Measurements from ENCODE around the gene NBAS. TPM values are rescaled to one million over a fixed set of nuclear protein-coding genes. Genes with fewer than 3 reads are reported as not detected.

Gene NBAS
- total RNA-seq, 1 donor from 2014 or later: 126 TPM

DNA sequence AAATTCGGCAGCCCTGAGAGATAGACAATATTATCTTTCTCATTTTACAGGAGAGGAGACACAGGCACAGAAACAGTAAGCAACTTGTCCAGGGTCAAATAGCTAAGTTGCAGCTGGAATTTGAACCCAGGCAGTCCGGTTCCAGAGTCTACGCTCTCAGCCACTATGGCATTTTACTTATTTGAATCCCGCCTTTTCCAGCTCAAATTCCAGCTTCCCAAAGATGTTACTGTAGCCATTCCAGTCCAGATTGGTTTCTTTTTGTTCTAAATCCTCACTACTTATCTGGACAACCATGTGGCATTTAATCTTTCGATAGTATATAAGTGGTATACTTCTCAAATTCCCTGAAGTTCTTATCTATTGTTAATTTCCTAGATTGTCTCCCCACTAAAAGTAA, 125.7 kb downstream of the NBAS start:
- H3K4me3 ChIP-seq (ENCODE audit: low read length in 3 of 3): no peak overlapping the region
- H3K9me3 ChIP-seq (ENCODE audit: control insufficient read depth in 3 of 3, low read length in 3 of 3): no peaks in the 10 kb centered on the region
- H3K4me1 ChIP-seq (ENCODE audit: control insufficient read depth in 3 of 3, insufficient read depth in 3 of 3, low read length in 3 of 3): no peaks in the 10 kb centered on the region
- no peak overlapping the region for H3K27ac ChIP-seq (ENCODE audit: low read depth, low read length)
- no peaks in the 10 kb centered on the region for H3K27me3 ChIP-seq (ENCODE audit: control insufficient read depth in 3 of 3, insufficient read depth in 3 of 3, low read length in 3 of 3)
- no peak overlapping the region for H3K9ac ChIP-seq (ENCODE audit: low read depth in 1 of 3, low read length in 3 of 3)
- no peaks in the 10 kb centered on the region for H3K36me3 ChIP-seq (ENCODE audit: control insufficient read depth in 3 of 3, insufficient read depth in 3 of 3, low read length in 3 of 3)

DNA sequence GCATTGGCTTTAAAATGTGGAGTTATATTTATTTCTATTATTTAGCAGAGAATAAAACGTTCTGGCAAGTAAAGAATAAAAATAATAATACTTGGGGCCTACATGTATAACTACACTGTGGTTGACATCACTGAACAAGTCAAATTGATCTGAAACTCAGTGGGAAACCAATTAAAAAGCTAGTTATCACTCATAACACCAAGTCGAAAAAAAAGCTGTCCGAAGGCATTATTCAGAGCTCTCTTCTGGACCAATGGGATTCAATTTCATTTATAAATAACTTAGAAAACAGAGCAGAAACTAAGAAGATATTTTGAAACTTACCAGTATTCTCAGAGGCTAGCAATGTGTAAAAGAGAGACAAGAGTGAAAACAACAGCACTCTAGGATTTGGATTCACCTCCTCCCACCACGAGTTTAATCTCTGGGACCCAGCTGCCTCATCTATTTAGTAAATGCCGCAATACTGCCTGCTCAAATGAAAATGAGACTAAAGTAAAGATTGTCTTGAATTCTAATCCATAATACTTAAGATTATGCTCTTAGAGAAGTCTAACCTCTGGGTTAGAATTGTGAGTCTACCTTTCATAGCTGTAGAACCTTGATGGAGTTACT, 128.4 kb downstream of the NBAS start:
- Histone ChIP-seq H3K9ac (ENCODE audit: low read depth in 1 of 3, low read length in 3 of 3) (no peak overlapping the region), H3K4me3 (ENCODE audit: low read length in 3 of 3) (no peak overlapping the region), H3K36me3 (ENCODE audit: control insufficient read depth in 3 of 3, insufficient read depth in 3 of 3, low read length in 3 of 3) (no peaks in the 10 kb centered on the region), H3K9me3 (ENCODE audit: control insufficient read depth in 3 of 3, low read length in 3 of 3) (no peaks in the 10 kb centered on the region), H3K27me3 (ENCODE audit: control insufficient read depth in 3 of 3, insufficient read depth in 3 of 3, low read length in 3 of 3) (no peaks in the 10 kb centered on the region), H3K27ac (ENCODE audit: low read depth, low read length) (no peak overlapping the region), H3K4me1 (ENCODE audit: control insufficient read depth in 3 of 3, insufficient read depth in 3 of 3, low read length in 3 of 3) (no peaks in the 10 kb centered on the region)

- Histone ChIP-seq H3K9ac (ENCODE audit: low read depth in 1 of 3, low read length in 3 of 3) (no peak overlapping the region), H3K27me3 (ENCODE audit: control insufficient read depth in 3 of 3, insufficient read depth in 3 of 3, low read length in 3 of 3) (no peaks in the 10 kb centered on the region), H3K27ac (ENCODE audit: low read depth, low read length) (no peak overlapping the region), H3K4me1 (ENCODE audit: control insufficient read depth in 3 of 3, insufficient read depth in 3 of 3, low read length in 3 of 3) (no peaks in the 10 kb centered on the region), H3K4me3 (ENCODE audit: low read length in 3 of 3) (no peak overlapping the region), H3K36me3 (ENCODE audit: control insufficient read depth in 3 of 3, insufficient read depth in 3 of 3, low read length in 3 of 3) (peaks cover 2 to 3% (median 2%) of the 10 kb centered on the region in 3 donors), H3K9me3 (ENCODE audit: control insufficient read depth in 3 of 3, low read length in 3 of 3) (no peaks in the 10 kb centered on the region)
These were observed 132.1 kb downstream of the NBAS start for GRCh38 chr2:15429032-15429431.

- Histone ChIP-seq H3K9ac (ENCODE audit: low read depth in 1 of 3, low read length in 3 of 3) (no peak overlapping the region), H3K27me3 (ENCODE audit: control insufficient read depth in 3 of 3, insufficient read depth in 3 of 3, low read length in 3 of 3) (no peaks in the 10 kb centered on the region), H3K9me3 (ENCODE audit: control insufficient read depth in 3 of 3, low read length in 3 of 3) (no peaks in the 10 kb centered on the region), H3K27ac (ENCODE audit: low read depth, low read length) (no peak overlapping the region), H3K4me1 (ENCODE audit: control insufficient read depth in 3 of 3, insufficient read depth in 3 of 3, low read length in 3 of 3) (no peaks in the 10 kb centered on the region), H3K4me3 (ENCODE audit: low read length in 3 of 3) (no peak overlapping the region), H3K36me3 (ENCODE audit: control insufficient read depth in 3 of 3, insufficient read depth in 3 of 3, low read length in 3 of 3) (peaks cover 3 to 11% (median 5%) of the 10 kb centered on the region in 3 donors)
These were observed 133.1 kb downstream of the NBAS start for GRCh38 chr2:15427987-15428386.

- H3K9ac ChIP-seq (ENCODE audit: low read depth in 1 of 3, low read length in 3 of 3): no peak overlapping the region
- H3K27ac ChIP-seq (ENCODE audit: low read depth, low read length): no peak overlapping the region
- H3K36me3 ChIP-seq (ENCODE audit: control insufficient read depth in 3 of 3, insufficient read depth in 3 of 3, low read length in 3 of 3): peaks cover 3 to 11% (median 5%) of the 10 kb centered on the region in 3 donors
- no peak overlapping the region for H3K4me3 ChIP-seq (ENCODE audit: low read length in 3 of 3)
- H3K27me3 ChIP-seq (ENCODE audit: control insufficient read depth in 3 of 3, insufficient read depth in 3 of 3, low read length in 3 of 3): no peaks in the 10 kb centered on the region
- no peaks in the 10 kb centered on the region for H3K4me1 ChIP-seq (ENCODE audit: control insufficient read depth in 3 of 3, insufficient read depth in 3 of 3, low read length in 3 of 3)
- no peaks in the 10 kb centered on the region for H3K9me3 ChIP-seq (ENCODE audit: control insufficient read depth in 3 of 3, low read length in 3 of 3)
These were observed 134.5 kb downstream of the NBAS start for GRCh38 chr2:15426606-15427005.

GRCh38 chr2:15425712-15426111, 135.4 kb downstream of the NBAS start:
- no peaks in the 10 kb centered on the region for H3K4me1 ChIP-seq (ENCODE audit: control insufficient read depth in 3 of 3, insufficient read depth in 3 of 3, low read length in 3 of 3)
- H3K4me3 ChIP-seq (ENCODE audit: low read length in 3 of 3): no peak overlapping the region
- no peaks in the 10 kb centered on the region for H3K27me3 ChIP-seq (ENCODE audit: control insufficient read depth in 3 of 3, insufficient read depth in 3 of 3, low read length in 3 of 3)
- no peak overlapping the region for H3K27ac ChIP-seq (ENCODE audit: low read depth, low read length)
- H3K36me3 ChIP-seq (ENCODE audit: control insufficient read depth in 3 of 3, insufficient read depth in 3 of 3, low read length in 3 of 3): peaks cover 3 to 11% (median 5%) of the 10 kb centered on the region in 3 donors
- H3K9me3 ChIP-seq (ENCODE audit: control insufficient read depth in 3 of 3, low read length in 3 of 3): no peaks in the 10 kb centered on the region
- H3K9ac ChIP-seq (ENCODE audit: low read depth in 1 of 3, low read length in 3 of 3): no peak overlapping the region

- H3K27ac ChIP-seq (ENCODE audit: low read depth, low read length): no peak overlapping the region
- H3K4me3 ChIP-seq (ENCODE audit: low read length in 3 of 3): no peak overlapping the region
- H3K36me3 ChIP-seq (ENCODE audit: control insufficient read depth in 3 of 3, insufficient read depth in 3 of 3, low read length in 3 of 3): peaks cover 3 to 13% (median 5%) of the 10 kb centered on the region in 3 donors
- no peaks in the 10 kb centered on the region for H3K27me3 ChIP-seq (ENCODE audit: control insufficient read depth in 3 of 3, insufficient read depth in 3 of 3, low read length in 3 of 3)
- no peak overlapping the region for H3K9ac ChIP-seq (ENCODE audit: low read depth in 1 of 3, low read length in 3 of 3)
- no peaks in the 10 kb centered on the region for H3K4me1 ChIP-seq (ENCODE audit: control insufficient read depth in 3 of 3, insufficient read depth in 3 of 3, low read length in 3 of 3)
- no peaks in the 10 kb centered on the region for H3K9me3 ChIP-seq (ENCODE audit: control insufficient read depth in 3 of 3, low read length in 3 of 3)
These were observed 139.4 kb downstream of the NBAS start for GRCh38 chr2:15421753-15422152.

DNA sequence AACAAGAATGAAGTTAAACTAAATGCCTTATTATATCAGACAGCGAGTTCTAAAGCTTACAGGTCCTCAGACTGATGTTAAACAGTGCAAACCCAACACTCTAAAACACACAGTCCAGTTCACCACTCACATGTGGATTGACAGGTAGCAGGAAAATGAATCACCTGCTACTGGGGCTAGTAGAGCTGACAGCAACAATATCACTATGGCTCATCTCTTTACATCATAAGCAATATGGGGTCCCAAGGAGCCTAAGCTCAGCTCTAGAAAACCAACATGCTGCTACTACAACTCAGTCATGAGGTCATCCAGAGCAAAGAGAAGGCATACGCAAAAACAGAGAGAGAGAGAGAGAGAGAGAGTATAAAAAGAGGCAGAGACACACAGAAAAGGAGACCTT, 145.4 kb downstream of the NBAS start:
- Histone ChIP-seq H3K27me3 (ENCODE audit: control insufficient read depth in 3 of 3, insufficient read depth in 3 of 3, low read length in 3 of 3) (no peaks in the 10 kb centered on the region), H3K9me3 (ENCODE audit: control insufficient read depth in 3 of 3, low read length in 3 of 3) (no peaks in the 10 kb centered on the region), H3K9ac (ENCODE audit: low read depth in 1 of 3, low read length in 3 of 3) (no peak overlapping the region), H3K27ac (ENCODE audit: low read depth, low read length) (no peak overlapping the region), H3K4me3 (ENCODE audit: low read length in 3 of 3) (no peak overlapping the region), H3K4me1 (ENCODE audit: control insufficient read depth in 3 of 3, insufficient read depth in 3 of 3, low read length in 3 of 3) (peaks cover 0 to 4% (median 3%) of the 10 kb centered on the region in 3 donors), H3K36me3 (ENCODE audit: control insufficient read depth in 3 of 3, insufficient read depth in 3 of 3, low read length in 3 of 3) (peaks cover 2 to 8% (median 4%) of the 10 kb centered on the region in 3 donors)

- Histone ChIP-seq H3K9me3 (ENCODE audit: control insufficient read depth in 3 of 3, low read length in 3 of 3) (no peaks in the 10 kb centered on the region), H3K36me3 (ENCODE audit: control insufficient read depth in 3 of 3, insufficient read depth in 3 of 3, low read length in 3 of 3) (peaks cover 4 to 8% (median 6%) of the 10 kb centered on the region in 3 donors), H3K4me3 (ENCODE audit: low read length in 3 of 3) (no peak overlapping the region), H3K27ac (ENCODE audit: low read depth, low read length) (no peak overlapping the region), H3K9ac (ENCODE audit: low read depth in 1 of 3, low read length in 3 of 3) (no peak overlapping the region), H3K4me1 (ENCODE audit: control insufficient read depth in 3 of 3, insufficient read depth in 3 of 3, low read length in 3 of 3) (peaks cover 0 to 4% (median 3%) of the 10 kb centered on the region in 3 donors), H3K27me3 (ENCODE audit: control insufficient read depth in 3 of 3, insufficient read depth in 3 of 3, low read length in 3 of 3) (no peaks in the 10 kb centered on the region)
These were observed 148.4 kb downstream of the NBAS start for GRCh38 chr2:15412779-15413178.

- H3K4me1 ChIP-seq (ENCODE audit: control insufficient read depth in 3 of 3, insufficient read depth in 3 of 3, low read length in 3 of 3): peaks cover 0 to 4% (median 3%) of the 10 kb centered on the region in 3 donors
- no peak overlapping the region for H3K4me3 ChIP-seq (ENCODE audit: low read length in 3 of 3)
- no peaks in the 10 kb centered on the region for H3K27me3 ChIP-seq (ENCODE audit: control insufficient read depth in 3 of 3, insufficient read depth in 3 of 3, low read length in 3 of 3)
- no peak overlapping the region for H3K9ac ChIP-seq (ENCODE audit: low read depth in 1 of 3, low read length in 3 of 3)
- no peaks in the 10 kb centered on the region for H3K9me3 ChIP-seq (ENCODE audit: control insufficient read depth in 3 of 3, low read length in 3 of 3)
- no peak overlapping the region for H3K27ac ChIP-seq (ENCODE audit: low read depth, low read length)
- H3K36me3 ChIP-seq (ENCODE audit: control insufficient read depth in 3 of 3, insufficient read depth in 3 of 3, low read length in 3 of 3): peaks cover 4 to 8% (median 6%) of the 10 kb centered on the region in 3 donors
These were observed 148.8 kb downstream of the NBAS start for GRCh38 chr2:15412309-15412708.

All from skeletal muscle tissue (tissue), 4 donors.